Measurements from ENCODE around the gene CEACAM19. TPM values are rescaled to one million over a fixed set of nuclear protein-coding genes. Genes with fewer than 3 reads are reported as not detected.

The CEACAM19 gene
- polyA plus RNA-seq, 1 donor, result 59.5 TPM

Other genes starting within 250 kb of the CEACAM19 start
- gene ZNF229, start 223.0 kb upstream of the CEACAM19 start, polyA plus RNA-seq, result 9.2 TPM
- gene ZNF180, start 171.0 kb upstream of the CEACAM19 start, polyA plus RNA-seq, result 10.2 TPM
- gene CEACAM20, start 141.8 kb upstream of the CEACAM19 start, polyA plus RNA-seq, result 2.6 TPM
- gene IGSF23, start 57.9 kb upstream of the CEACAM19 start, polyA plus RNA-seq, result 11.5 TPM
- 101 TPM for gene PVR, start 27.6 kb upstream of the CEACAM19 start, polyA plus RNA-seq
- gene CEACAM16, start 27.7 kb downstream of the CEACAM19 start, polyA plus RNA-seq, result not detected
- 60.2 TPM for gene BCL3, start 77.2 kb downstream of the CEACAM19 start, polyA plus RNA-seq
- 49.5 TPM for gene CBLC, start 106.4 kb downstream of the CEACAM19 start, polyA plus RNA-seq
- gene BCAM, start 137.6 kb downstream of the CEACAM19 start, polyA plus RNA-seq, result 154 TPM
- gene NECTIN2, start 174.8 kb downstream of the CEACAM19 start, polyA plus RNA-seq, result 135 TPM
- gene TOMM40, start 219.8 kb downstream of the CEACAM19 start, polyA plus RNA-seq, result 37.2 TPM
- 77.8 TPM for gene APOE, start 234.3 kb downstream of the CEACAM19 start, polyA plus RNA-seq
- 11.3 TPM for gene APOC1, start 243.1 kb downstream of the CEACAM19 start, polyA plus RNA-seq